ENCODE data around the gene RPP25.

RPP25 gene

DNA sequence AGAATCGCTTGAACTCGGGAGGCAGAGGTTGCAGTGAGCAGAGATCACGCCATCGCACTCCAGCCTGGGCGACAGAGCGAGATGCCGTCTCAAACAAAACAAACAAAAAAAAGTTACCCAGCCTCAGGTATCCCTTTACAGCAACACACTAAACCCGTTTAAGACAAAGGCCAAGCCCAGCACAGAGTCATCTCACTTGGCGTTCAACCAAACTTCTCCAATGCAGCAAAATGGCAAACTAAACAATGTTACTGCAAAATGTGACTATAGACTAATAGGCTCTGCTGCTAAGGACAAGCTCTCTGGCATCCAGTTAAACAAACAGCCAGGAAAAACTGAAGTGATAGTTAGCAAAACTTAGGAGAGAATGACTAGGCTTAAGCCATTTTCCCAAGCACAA, 43.5 kb downstream of the RPP25 start:
- no peak for DNase-seq

DNA sequence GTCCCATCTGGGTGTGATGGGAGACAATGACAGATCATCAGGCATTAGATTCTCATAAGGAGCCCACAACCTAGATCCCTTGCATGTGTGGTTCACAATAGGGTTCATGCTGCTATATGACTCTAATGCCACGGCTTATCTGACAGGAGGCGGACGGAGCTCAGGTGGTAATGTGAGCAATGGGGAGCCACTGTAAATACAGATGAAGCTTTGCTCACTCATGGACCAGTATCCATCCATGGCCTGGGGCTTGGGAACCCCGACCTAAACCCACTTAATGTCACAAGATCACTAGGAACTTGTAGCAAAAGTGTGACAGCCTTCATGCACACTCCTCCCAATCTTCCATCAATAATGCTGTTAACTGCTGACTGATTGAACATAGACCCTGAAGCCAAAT, 47.9 kb downstream of the RPP25 start:
- no peak for DNase-seq

DNA sequence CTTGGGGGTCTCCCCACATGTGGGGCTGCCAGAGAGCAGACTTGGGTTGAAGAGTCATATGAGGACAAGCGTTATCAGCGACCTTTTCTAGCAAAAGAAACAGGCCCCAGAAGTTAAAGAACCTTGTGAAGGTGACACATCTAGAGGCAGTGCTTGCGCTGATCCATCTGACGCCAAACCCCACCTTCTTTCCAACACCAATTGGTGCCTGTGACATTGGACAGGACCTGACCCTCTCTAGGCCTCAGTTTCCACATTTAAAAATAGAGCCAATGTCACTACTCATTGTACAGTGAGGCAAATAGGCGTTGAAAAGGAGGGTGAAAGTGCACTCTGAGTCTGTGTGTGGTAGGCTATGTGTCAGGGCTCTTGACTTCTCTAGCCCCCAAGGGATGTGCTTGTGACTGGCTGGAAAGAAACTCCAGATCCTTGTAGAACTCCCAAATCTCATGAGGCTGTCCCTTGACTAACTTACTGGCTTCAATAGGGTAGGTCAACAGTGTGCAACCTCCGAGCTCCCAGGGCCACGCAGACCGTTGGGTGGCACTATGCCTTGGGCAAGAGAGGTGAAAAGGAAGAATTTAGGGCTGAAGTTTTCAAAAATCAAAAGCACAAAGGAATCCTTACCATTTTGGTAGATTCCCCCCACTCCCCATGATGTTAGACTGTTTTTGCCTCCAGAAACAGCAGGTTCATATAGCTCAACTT, 49.3 kb downstream of the RPP25 start:
- DNase-seq, result no peak

DNA sequence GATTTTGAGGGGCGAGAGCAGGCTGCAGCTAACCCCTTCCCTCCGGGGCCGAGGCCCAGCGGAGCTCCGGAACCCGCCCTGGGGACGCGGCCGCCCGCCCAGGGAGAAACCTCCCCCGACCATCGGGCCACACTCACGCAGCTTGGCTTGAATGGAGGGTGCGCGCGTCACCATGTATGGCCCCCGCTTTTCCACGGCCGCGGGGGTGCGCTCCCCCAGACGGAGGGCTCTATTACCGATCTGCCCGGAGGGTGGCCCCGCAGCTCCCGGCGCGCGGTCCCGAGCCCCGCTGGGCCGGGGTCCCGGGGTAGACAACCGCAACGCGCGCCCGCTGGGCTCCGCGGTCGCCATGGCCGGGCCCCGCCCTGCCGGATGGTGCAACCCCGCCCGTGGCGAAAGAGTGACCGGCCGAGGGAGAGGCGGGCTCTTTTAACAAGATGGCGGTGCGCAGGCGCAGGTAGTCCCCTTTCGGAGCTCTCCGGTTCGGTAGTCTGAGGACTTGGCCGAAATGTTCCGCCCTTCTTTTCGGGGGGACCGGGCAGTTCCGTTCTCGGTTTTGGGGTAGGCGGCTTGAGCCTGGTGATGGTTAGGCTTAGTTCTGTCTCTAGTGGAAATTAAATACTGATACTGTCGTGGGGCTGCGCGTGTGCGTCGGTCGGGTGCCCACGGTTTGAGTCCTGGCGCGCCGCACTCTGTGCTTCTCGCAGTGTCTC, 50.0 kb downstream of the RPP25 start, which contains the start of gene FAM219B:
Gene FAM219B (minus strand): TSS at position 402 of the 713 bp plus-strand sequence. CDS start 51 bp downstream, at position 351.
- peak; percentile 79 to 83 for DNase-seq

DNA sequence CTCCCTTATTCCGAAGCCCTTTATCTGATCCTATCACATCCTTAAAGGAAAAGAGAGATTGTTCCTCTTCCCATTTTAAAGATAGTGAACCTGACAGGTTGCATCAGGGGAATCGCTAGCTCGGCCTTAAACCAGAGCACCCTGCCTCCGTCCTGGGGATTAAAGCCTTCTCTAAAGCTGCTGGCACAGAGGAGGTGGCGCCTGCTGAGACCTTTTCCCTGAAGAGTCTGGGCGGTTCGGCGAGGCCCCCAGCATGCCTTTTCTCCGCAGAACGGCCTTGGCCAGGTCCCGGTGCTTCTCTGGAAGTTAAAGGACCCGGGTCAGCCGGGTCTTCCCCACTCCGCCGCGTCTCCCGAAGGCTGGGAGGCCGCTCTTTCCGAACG, 50.5 kb downstream of the RPP25 start:
- DNase-seq, result peak in 1 of 2 donors; percentile 34

Measured in CD4-positive, alpha-beta T cell treated with Interleukin-4 for 1 hour (primary cell).